H1 (cell line): Measurements from ENCODE around the gene ELMO1. TPM values are rescaled to one million over a fixed set of nuclear protein-coding genes. Genes with fewer than 3 reads are reported as not detected.

Source experiments
- CTCF ChIA-PET: fragments of 300-600 bp; sonication (Branson Sonifier 250); formaldehyde crosslinking; loops from one replicate; lab custom pipeline; 2021; ENCODE audit not compliant: partially characterized antibody; lab: Charles Lee
- POLR2A ChIA-PET: fragments of 300-600 bp; sonication (Branson Sonifier 250); formaldehyde crosslinking; loops from one replicate; lab custom pipeline; 2021; ENCODE audit warnings: inconsistent platforms; ENCODE audit not compliant: partially characterized antibody; lab: Charles Lee
- DNase-seq, 2 experiments: peaks; one replicate each; pipeline versions ENCODE4 v3.0.0 to v3.0.0-alpha.2; 2010 to 2022; ENCODE audit warnings: low spot score in 2 of 2, low read depth in 1 of 2, mixed read lengths in 1 of 2
- FAIRE-seq: peaks from 2 replicates; lab custom pipeline; 2011; peaks lifted over from hg19 to GRCh38; lab: Jason Lieb, UNC
- H2AFZ ChIP-seq: 2 replicates; pipeline ENCODE4 v1.8.1; 2012; ENCODE audit warnings: low read length, inconsistent platforms
- H2AK5ac ChIP-seq: 2 replicates; pipeline ENCODE4 v1.6.1; 2013; ENCODE audit warnings: low read depth, low read length
- H2BK120ac ChIP-seq: replicated peaks from 2 replicates; pipeline ENCODE3; 2013; ENCODE audit warnings: low read depth, low read length, inconsistent platforms
- H2BK12ac ChIP-seq: 2 replicates; pipeline ENCODE4 v1.6.1; 2013; ENCODE audit warnings: low read depth, low read length
- H2BK15ac ChIP-seq: 2 replicates; pipeline ENCODE4 v1.6.1; 2013; ENCODE audit warnings: low read length
- H2BK20ac ChIP-seq: 2 replicates; pipeline ENCODE4 v1.6.1; 2013; ENCODE audit warnings: low read length
- H2BK5ac ChIP-seq: 2 replicates; pipeline ENCODE4 v1.6.1; 2013; ENCODE audit warnings: low read depth, low read length
- H3K14ac ChIP-seq: 2 replicates; pipeline ENCODE4 v1.6.1; 2013; ENCODE audit warnings: inconsistent platforms; ENCODE audit not compliant: insufficient read length
- H3K18ac ChIP-seq: 2 replicates; pipeline ENCODE4 v1.6.1; 2013; ENCODE audit warnings: low read length; ENCODE audit errors: extremely low read depth
- H3K23ac ChIP-seq: 2 replicates; pipeline ENCODE4 v1.6.1; 2013; ENCODE audit warnings: inconsistent platforms; ENCODE audit not compliant: insufficient read length
- H3K23me2 ChIP-seq: 2 replicates; pipeline ENCODE4 v1.6.1; 2013; ENCODE audit warnings: low read depth, low read length
- H3K27ac ChIP-seq: 2 replicates; pipeline ENCODE4 v1.6.1; 2011; ENCODE audit warnings: low read depth, low read length, inconsistent platforms
- H3K27me3 ChIP-seq, 4 experiments: replicated peaks in 1 of 4; 1 replicate in 1 of 4; 2 replicates in 3 of 4; pipeline versions ENCODE4 v1.6.1 to v1.8.1; 2011 to 2013; ENCODE audit warnings: low read length in 3 of 4, mild to moderate bottlenecking in 3 of 4, inconsistent platforms in 2 of 4, mixed read lengths in 2 of 4, moderate library complexity in 1 of 4; ENCODE audit not compliant: control insufficient read depth in 3 of 4, insufficient read depth in 3 of 4; ENCODE audit errors: extremely low read depth in 1 of 4
- H3K36me3 ChIP-seq, 4 experiments: 2 replicates each; pipeline versions ENCODE4 v1.6.1 to v1.8.1; 2011 to 2013; ENCODE audit warnings: mild to moderate bottlenecking in 4 of 4, low read length in 3 of 4, moderate library complexity in 2 of 4, control low read depth in 1 of 4, inconsistent platforms in 1 of 4; ENCODE audit not compliant: insufficient read depth in 4 of 4, control insufficient read depth in 2 of 4
- H3K4ac ChIP-seq: replicated peaks from 2 replicates; pipeline ENCODE3; 2013; ENCODE audit warnings: low read length, low read depth, mixed read lengths, inconsistent platforms; ENCODE audit not compliant: insufficient read length
- H3K4me1 ChIP-seq, 4 experiments: replicated peaks in 1 of 4; 1 replicate in 1 of 4; 2 replicates in 3 of 4; pipeline versions ENCODE4 v1.6.1 to v1.8.1; 2011 to 2013; ENCODE audit warnings: low read length in 3 of 4, inconsistent platforms in 2 of 4, mixed read lengths in 1 of 4; ENCODE audit not compliant: insufficient read depth in 4 of 4, control insufficient read depth in 3 of 4
- H3K4me2 ChIP-seq, 2 experiments: 2 replicates each; pipeline versions ENCODE4 v1.6.1 to v1.8.1; 2011 to 2013; ENCODE audit warnings: low read depth in 2 of 2, low read length in 2 of 2, control low read depth in 1 of 2, inconsistent platforms in 1 of 2, mild to moderate bottlenecking in 1 of 2; ENCODE audit not compliant: insufficient read depth in 1 of 2
- H3K4me3 ChIP-seq, 4 experiments: fragments of 200-600, 300-600 bp in 1 of 4; sonication (generic), shearing (Covaris generic), sonication (Bioruptor Twin) in 1 of 4; 2 replicates each; pipeline versions ENCODE4 v1.5.1 to v1.8.1; 2011 to 2016; ENCODE audit warnings: low read length in 4 of 4, low read depth in 3 of 4, control low read depth in 2 of 4, inconsistent platforms in 2 of 4, mild to moderate bottlenecking in 2 of 4, mixed read lengths in 1 of 4, moderate library complexity in 1 of 4; ENCODE audit not compliant: insufficient read depth in 2 of 4; ENCODE audit errors: extremely low read depth in 1 of 4
- H3K56ac ChIP-seq: replicated peaks from 2 replicates; pipeline ENCODE3; 2013; ENCODE audit warnings: low read depth, mild to moderate bottlenecking, mixed read lengths, low read length, inconsistent platforms; ENCODE audit not compliant: insufficient read length
- H3K79me1 ChIP-seq: 2 replicates; pipeline ENCODE4 v1.6.1; 2013; ENCODE audit warnings: low read depth, low read length, control low read depth
- H3K79me2 ChIP-seq, 2 experiments: 2 replicates each; pipeline versions ENCODE4 v1.6.1 to v1.8.1; 2012 to 2013; ENCODE audit warnings: low read length in 2 of 2, mild to moderate bottlenecking in 2 of 2, inconsistent platforms in 1 of 2; ENCODE audit not compliant: insufficient read depth in 2 of 2, control insufficient read depth in 1 of 2
- H3K9ac ChIP-seq, 4 experiments: replicated peaks in 1 of 4; 1 replicate in 1 of 4; 2 replicates in 3 of 4; pipeline versions ENCODE4 v1.6.1 to v1.8.1; 2011 to 2013; ENCODE audit warnings: low read depth in 3 of 4, low read length in 3 of 4, control low read depth in 2 of 4, mild to moderate bottlenecking in 2 of 4, moderate library complexity in 2 of 4, inconsistent platforms in 1 of 4; ENCODE audit errors: extremely low read depth in 1 of 4
- H3K9me3 ChIP-seq, 2 experiments: 2 replicates each; pipeline versions ENCODE4 v1.6.1 to v1.8.1; 2012 to 2013; ENCODE audit warnings: mild to moderate bottlenecking in 2 of 2, moderate library complexity in 2 of 2, control low read depth in 1 of 2, inconsistent platforms in 1 of 2, low read depth in 1 of 2, low read length in 1 of 2, mixed read lengths in 1 of 2; ENCODE audit not compliant: insufficient read depth in 2 of 2
- H4K20me1 ChIP-seq, 2 experiments: replicated peaks in 1 of 2; 2 replicates each; pipeline versions ENCODE3 to v1.8.1; 2011 to 2013; ENCODE audit warnings: inconsistent platforms in 2 of 2, low read length in 2 of 2, mild to moderate bottlenecking in 1 of 2; ENCODE audit not compliant: insufficient read depth in 2 of 2, control insufficient read depth in 1 of 2
- H4K5ac ChIP-seq: 2 replicates; pipeline ENCODE4 v1.6.1; 2013; ENCODE audit warnings: low read length, low read depth, mixed read lengths, inconsistent platforms; ENCODE audit not compliant: insufficient read length
- H4K8ac ChIP-seq: 2 replicates; pipeline ENCODE4 v1.8.0; 2013; ENCODE audit warnings: mild to moderate bottlenecking, moderate library complexity, low read length, inconsistent platforms; ENCODE audit not compliant: insufficient read depth; ENCODE audit errors: extremely low read depth
- H4K91ac ChIP-seq: replicated peaks from 2 replicates; pipeline ENCODE3; 2013; ENCODE audit warnings: low read length, mixed read lengths, inconsistent platforms; ENCODE audit not compliant: insufficient read length
- EGR1 ChIP-seq: IDR thresholded peaks from 2 replicates; pipeline ENCODE4 v1.6.1; 2011; ENCODE audit warnings: low read depth, low read length, borderline replicate concordance
- HDAC2 ChIP-seq, 2 experiments: fragments of 300-600 bp in 1 of 2; sonication (generic) in 1 of 2; IDR thresholded peaks; 2 replicates each; pipeline ENCODE4 v1.6.1; 2011 to 2012; ENCODE audit warnings: low read depth in 2 of 2, low read length in 2 of 2, mild to moderate bottlenecking in 2 of 2, moderate library complexity in 2 of 2, borderline replicate concordance in 1 of 2, inconsistent platforms in 1 of 2
- RBBP5 ChIP-seq: IDR thresholded peaks from 2 replicates; pipeline ENCODE4 v1.7.1; 2012; ENCODE audit warnings: low read depth, mild to moderate bottlenecking, inconsistent platforms, low read length, moderate library complexity, borderline replicate concordance
- SIRT6 ChIP-seq: IDR thresholded peaks from one replicate; pipeline ENCODE4 v1.7.1; 2012; ENCODE audit warnings: low read length, inconsistent platforms
- WGBS, 2 experiments: shearing (Covaris generic) in 1 of 2; methylation state at CpG; one replicate each; pipeline versions ENCODE4 v1.1.6 to v1.1.7; 2013 to 2015; ENCODE audit warnings: low lambda C conversion rate in 2 of 2, mixed read lengths in 2 of 2, inconsistent platforms in 1 of 2, low coverage in 1 of 2, missing lambda C conversion rate in 1 of 2; ENCODE audit not compliant: insufficient replicate concordance in 2 of 2, insufficient coverage in 1 of 2, insufficient read length in 1 of 2; ENCODE audit errors: extremely low coverage in 1 of 2, missing lambda C conversion rate in 1 of 2; 5-methylcytosine and 5-hydroxymethylcytosine counted together
- polyA plus RNA-seq, 7 experiments: library from polyadenylated mRNA; depleted of rRNA in 3 of 7; stranded (reverse) in 5 of 7; unstranded in 2 of 7; fragments of >200 nt in 5 of 7; fragments of 200-250 nt in 2 of 7; gene quantifications; 1 replicate in 5 of 7; 2 replicates in 1 of 7; 4 replicates in 1 of 7; pipeline versions ENCODE4 v1.2.1 to v1.2.3, GENCODE V29; 2011 to 2013; ENCODE audit warnings: missing spikeins in 2 of 7, mixed read lengths in 2 of 7
- total RNA-seq: library from RNA; stranded (reverse); fragmentation: NEBNext Ultra II Directional; extraction: Animal tissue kit (Norgen Biotek cat#: 25700); gene quantifications from 2 replicates; pipeline ENCODE4 v1.2.1, GENCODE V29; 2021

The ELMO1 gene
- total and polyA plus RNA-seq, 2 of the 8 experiments (the other 6 are each of a cell fraction or from before 2014, with no cell fraction given) = 18.4 to 21.0 TPM

DNA sequence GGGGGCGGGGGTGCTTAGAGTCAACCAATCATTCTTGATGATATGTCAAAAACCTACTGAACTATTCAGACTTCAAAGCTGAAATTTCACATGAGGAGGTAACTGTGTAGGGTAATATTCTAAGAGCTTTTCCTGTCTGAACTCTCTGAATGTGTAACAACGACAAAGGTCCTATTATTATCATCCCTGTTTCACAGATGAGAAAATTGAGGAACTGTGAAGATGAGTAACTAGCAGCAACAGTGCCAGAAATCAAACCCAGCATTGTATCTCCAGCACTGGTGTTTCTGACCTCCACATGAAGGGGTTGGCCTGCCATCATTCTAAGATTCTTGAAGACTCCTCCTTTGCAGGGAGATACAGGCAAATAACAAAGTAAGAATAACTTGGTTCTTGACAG is 429.7 kb downstream of the ELMO1 start:
- Histone ChIP-seq H3K27me3 (no peaks in the 10 kb centered on the region), H3K36me3 (no peaks in the 10 kb centered on the region), H3K79me1 (no peaks in the 10 kb centered on the region), H2BK12ac (no peak overlapping the region), H4K8ac (no peak overlapping the region), H3K18ac (no peak overlapping the region), H3K4me3 (no peak overlapping the region), H3K56ac (no peak overlapping the region), H3K9me3 (no peaks in the 10 kb centered on the region), H2AK5ac (no peak overlapping the region), H3K23me2 (no peaks in the 10 kb centered on the region), H3K4me2 (no peak overlapping the region), H4K20me1 (no peaks in the 10 kb centered on the region), H3K14ac (no peak overlapping the region), H3K4me1 (no peaks in the 10 kb centered on the region), H3K79me2 (no peaks in the 10 kb centered on the region), H3K4ac (no peak overlapping the region), H2AFZ (no peak overlapping the region), H2BK120ac (no peak overlapping the region), H2BK15ac (no peak overlapping the region), H3K9ac (no peak overlapping the region), H4K91ac (no peak overlapping the region), H2BK5ac (no peak overlapping the region), H2BK20ac (no peak overlapping the region), H4K5ac (no peak overlapping the region), H3K27ac (no peak overlapping the region), H3K23ac (no peak overlapping the region)
- FAIRE-seq (no peak), DNase-seq (no peak)
- POLR2A ChIA-PET = no interaction called here
- no peak for TF ChIP-seq EGR1
- no peak for TF ChIP-seq SIRT6
- TF ChIP-seq RBBP5 = no peak
- TF ChIP-seq HDAC2 (IDR thresholded peaks at IDR 0.05; ENCODE audit: borderline replicate concordance in 1 of 2, low read depth in 2 of 2, low read length in 2 of 2) = no peak
- CTCF ChIA-PET = interaction anchor here (0.8 kb wide), 1 partner anchor 31 kb away, joined by 3 read pairs; no protein-coding TSS in a partner anchor
- 97% methylated on average over 2 of the region's 2 CpGs; no CpG with 5 or more reads in 1 of the 2 experiments for WGBS, 2 experiments
